HG02943 (cell line): ENCODE measurements around the gene INHBE.
"Not testable (repeated sequence)": the region's sequence is repeated elsewhere in the genome, so short reads cannot be mapped to it uniquely, and the experiment has no call there.

Source experiments
- ATAC-seq: cut with Tn5 transposase; IDR thresholded peaks from one replicate; pipeline ENCODE4 v1.9.1; 2021; ENCODE audit warnings: mild to moderate bottlenecking, low read depth, moderate library complexity; ENCODE audit not compliant: unreplicated experiment

The INHBE gene

DNA sequence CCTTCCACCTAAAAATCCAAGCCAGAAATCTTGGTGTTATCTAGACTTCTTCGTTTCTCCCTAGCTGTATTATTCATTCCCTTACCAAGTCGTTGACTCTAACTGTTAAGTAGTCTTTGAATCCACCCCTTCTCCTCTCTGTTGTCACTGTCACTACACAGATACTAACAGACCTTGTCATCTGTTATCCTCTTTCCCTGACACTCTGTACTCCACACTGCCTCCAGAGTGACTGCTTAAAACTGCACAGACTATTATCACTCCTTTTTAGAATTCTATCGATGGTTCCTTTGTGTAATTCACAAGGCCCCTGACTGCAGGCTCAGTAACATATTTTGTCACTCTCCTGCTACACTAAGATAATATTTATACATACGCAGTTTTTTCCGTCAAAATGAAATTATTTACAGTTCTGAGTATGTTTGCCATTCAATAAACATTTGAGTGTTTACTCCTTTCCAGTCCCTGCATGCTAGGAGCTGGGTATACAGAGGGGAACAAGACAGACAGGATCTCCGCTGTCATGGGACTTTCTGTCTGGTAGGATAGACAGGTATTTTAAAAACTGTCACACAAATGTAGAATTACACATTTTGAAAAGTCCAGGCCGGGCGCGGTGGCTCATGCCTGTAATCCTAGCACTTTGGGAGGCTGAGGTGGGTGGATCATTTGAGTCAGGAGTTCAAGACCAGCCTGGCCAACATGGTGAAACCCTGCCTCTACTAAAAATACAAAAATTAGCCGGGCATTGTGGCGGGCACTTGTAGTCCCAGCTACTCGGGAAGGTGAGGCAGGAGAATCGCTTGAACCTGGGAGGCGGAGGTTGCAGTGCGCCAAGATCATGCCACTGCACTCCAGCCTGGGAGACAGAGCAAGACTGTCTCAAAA, 36.5 kb downstream of the INHBE start:
- ATAC-seq = no peak

DNA sequence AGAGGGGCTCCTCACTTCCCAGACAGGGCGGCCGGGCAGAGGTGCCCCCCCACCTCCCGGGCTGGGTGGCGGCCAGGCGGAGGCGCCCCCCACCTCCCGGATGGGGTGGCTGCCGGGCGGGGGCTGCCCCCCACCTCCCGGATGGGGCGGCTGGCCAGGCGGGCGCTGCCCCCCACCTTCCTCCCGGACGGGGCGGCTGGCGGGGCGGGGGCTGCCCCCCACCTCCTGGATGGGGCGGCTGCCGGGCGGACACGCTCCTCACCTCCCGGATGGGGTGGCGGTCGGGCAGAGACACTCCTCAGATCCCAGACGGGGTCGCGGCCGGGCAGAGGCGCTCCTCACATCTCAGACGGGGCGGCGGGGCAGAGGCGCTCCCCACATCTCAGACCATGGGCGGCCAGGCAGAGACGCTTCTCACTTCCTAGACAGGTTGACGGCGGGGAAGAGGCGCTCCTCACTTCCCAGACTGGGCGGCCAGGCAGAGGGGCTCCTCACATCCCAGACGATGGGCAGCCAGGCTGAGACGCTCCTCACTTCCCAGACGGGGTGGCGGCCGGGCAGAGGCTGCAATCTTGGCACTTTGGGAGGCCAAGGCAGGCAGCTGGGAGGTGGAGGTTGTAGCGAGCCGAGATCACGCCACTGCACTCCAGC, 40.1 kb downstream of the INHBE start:
- ATAC-seq = not testable (repeated sequence)

DNA sequence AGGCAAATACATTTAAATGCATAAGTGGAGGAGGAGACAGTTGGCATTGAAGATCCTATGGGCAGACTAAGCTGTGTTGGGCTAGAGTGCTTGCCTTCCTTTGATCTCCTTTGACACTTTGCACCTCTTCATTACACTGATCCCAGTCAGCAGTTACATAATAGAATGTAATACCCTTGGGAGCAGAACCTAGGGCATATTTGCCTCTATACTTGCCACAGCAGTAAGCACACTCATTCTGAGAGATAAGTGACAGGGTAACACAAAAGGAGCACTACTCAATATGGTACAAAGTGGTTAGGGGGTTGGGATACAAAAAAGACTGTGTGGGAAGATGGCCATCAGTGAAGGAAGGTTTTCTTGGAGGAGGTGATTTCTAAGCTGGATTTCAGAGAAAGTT, 41.7 kb downstream of the INHBE start:
- no peak for ATAC-seq

DNA sequence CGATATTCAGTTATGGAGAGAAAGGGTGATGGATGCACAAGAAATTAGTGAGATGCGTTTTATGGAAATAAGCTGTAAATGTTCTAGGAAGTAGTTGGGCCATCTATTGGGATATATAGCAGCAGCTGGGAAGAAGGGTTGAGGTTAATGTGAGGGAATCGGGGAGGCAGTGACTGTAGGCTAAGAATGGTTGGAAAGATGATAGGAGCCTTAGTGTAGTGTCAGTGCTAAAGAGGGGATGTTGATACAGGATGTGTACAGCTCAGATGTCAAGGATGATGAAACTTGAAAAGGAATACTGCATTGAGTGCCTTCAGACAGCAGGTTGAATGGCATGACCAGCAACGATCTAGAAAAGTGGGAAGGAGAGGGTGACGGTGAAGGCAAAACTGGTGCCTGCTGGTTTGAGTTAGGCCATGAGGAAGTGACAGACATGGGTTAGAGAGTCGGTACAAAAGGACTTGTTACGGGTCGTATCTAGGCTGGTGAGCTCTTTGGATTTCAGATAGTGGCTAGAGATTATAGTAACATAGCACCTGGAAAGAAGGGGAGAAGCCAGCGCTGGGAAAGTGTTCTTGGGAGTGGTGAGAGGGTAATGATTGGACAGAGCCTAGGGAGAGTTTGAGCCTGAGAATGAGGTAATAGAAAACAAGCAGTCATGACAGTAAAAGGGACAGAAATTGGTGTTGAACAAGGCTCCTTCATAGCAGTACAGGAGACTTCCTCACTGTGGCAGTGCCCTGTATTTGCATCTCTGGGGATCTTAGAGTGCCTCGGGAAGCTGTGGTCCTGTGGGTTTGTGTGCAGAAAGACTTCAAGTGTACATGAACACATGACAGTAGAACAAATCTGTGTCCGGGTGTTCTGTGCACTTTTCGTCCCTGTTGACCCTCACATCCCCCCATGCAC, 42.4 kb downstream of the INHBE start:
- no peak for ATAC-seq

DNA sequence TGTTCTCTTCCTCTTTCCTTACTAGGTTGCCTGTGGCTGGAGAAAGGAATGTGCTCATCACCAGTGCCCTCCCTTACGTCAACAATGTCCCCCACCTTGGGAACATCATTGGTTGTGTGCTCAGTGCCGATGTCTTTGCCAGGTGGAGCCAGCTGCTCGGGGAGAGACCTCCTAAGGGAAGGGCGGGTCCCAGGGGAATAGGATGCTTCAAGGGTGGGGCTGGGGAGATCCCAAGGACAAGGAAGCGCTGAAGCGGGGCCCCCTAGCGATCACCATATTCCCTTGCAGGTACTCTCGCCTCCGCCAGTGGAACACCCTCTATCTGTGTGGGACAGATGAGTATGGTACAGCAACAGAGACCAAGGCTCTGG, 43.0 kb downstream of the INHBE start:
- ATAC-seq = no peak

DNA sequence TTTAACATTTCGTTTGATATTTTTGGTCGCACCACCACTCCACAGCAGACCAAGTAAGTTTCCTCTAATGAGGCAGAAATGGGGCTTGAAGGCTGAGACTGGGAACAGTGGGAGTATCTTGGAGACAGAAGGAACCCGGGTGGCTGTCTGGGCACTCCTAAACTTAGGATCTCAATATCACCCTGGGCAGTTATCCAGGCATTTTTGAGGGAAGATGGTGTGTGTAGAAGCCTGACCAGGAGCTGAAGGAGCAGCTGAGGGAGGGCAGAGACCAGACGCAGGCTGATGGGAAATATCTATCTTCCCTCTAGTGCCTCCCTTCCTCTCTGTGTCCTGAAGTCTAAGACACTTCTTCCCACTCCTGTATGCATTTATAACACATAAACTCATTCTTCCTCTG, 43.5 kb downstream of the INHBE start:
- ATAC-seq = no peak

DNA sequence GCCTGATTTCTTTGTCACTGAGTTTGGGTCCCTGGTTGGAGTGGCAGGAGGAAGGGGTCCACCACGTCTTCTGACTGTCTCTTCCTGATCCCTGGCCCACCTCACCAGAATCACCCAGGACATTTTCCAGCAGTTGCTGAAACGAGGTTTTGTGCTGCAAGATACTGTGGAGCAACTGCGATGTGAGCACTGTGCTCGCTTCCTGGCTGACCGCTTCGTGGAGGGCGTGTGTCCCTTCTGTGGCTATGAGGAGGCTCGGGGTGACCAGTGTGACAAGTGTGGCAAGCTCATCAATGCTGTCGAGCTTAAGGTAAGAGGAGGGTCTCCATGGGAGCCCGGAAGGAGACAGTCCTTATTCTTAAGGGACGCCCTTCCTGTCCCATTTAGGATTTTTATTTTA, 45.1 kb downstream of the INHBE start:
- no peak for ATAC-seq

DNA sequence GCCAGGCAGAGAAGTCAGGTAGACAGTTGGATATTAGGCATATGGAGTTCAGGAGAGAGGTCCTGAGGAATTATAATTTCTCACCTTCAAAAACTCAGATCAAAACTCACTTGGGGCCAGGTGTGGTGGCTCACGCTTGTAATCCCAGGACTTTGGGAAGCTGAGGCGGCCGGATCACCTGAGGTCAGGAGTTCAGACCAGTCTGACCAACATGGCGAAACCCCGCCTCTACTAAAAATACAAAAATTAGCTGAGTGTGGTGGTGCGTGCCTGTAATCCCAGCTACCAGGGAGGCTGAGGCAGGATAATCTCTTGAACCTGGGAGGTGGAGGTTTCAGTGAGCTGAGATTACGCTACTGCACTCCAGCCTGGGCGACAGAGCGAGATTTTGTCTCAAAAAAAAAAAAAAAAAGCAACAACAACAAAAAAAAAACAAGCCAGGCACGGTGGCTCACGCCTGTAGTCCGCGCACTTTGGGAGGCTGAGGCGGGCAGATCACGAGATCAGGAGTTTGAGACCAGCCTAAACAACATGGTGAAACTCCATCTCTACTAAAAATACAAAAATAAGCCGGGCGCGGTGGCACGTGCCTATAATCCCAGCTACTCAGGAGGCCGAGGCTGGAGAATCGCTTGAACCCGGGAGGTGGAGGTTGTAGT, 47.3 kb downstream of the INHBE start:
- not testable (repeated sequence) for ATAC-seq

DNA sequence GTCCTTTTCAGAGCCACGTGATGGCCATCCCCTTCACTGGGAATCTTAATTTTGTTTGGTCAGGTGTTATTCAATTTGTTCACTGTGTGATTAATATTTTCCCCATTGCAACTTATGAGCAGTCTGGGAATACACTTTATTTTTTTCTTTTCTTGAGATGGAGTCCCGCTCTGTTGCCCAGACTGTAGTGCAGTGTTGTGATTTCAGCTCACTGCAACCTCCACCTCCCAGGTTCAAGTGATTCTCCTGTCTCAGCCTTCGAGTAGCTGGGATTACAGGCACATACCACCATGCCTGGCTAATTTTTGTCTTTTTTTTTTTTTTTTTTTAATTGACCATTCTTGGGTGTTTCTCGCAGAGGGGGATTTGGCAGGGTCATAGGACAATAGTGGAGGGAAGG, 51.4 kb downstream of the INHBE start:
- ATAC-seq = not testable (repeated sequence)
